CD4-positive, alpha-beta T cell treated with Interleukin-15 for 1 hour (primary cell): ENCODE measurements around the gene NXT2.
A peak's percentile ranks its signal among the peaks of the same experiment; 100 is the strongest.
"Not testable (repeated sequence)": the region's sequence is repeated elsewhere in the genome, so short reads cannot be mapped to it uniquely, and the experiment has no call there.

ENCODE experiments used
- DNase-seq: peaks from one replicate; pipeline ENCODE4 v3.0.0-alpha.2; 2020

Gene NXT2

DNA sequence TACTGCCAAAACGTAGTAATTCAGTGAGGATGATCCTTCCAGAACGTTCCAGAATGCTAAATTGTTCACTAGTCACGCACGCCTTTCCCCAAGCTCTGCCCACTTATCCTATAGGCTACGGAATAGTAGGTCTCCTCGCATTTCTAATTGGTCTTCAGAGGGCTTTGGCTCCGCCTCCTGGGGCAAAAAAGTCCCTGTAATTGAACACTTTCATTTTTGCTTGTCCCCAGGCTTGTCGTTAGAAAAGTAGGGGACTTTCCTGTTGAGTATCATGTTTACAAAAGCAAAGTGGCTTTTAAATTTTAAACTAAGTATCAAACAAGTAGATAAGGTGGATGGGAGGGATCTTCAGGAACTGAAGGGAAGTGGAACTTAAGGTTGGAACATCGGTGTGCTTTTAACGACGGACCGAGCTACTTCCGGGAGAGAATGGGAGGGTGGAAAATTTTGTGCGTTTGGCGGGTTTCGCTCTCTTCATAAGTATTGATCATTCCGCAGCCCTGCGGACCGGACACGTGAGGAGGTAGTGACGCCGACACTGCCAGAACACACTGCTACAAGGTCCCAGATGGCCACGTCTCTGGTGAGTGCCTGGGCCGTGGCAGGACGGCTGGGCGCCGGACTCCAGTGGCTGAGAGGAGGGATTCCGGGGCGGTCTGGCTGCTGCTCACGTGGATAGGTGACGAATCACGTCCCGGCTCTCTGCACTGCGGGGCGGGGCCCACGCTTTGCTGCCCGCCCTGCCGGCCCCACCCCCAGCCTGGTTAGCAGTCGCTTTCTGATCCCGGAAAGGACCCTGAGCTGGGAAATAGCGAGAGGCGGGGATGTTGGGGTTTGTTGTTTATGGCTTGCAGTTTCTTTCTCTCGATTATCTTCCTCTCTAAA, at the start of gene NXT2:
NXT2 (plus strand) TSS at position 406 of the 885 bp plus-strand sequence; CDS start at position 569, 163 bp downstream.
- peak; percentile 90 for DNase-seq

DNA sequence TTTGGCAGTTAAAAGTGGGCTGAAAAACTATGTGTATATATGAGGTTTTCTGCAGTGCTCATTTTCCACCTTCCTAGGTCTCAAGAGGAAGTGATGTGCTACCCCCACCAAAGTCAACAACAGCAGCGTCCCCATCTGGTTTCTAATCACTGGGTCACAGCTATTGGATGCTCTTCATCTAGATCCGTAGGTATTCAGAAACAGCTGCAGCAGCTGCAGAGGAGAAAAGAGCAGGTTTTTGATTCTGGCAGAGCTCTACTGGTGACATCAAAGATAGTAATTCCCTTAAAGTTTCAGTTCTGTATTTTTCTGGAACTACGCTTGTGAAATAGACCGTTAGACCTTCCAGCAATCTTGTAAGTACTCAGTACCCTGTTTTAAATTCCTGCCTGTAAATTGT, 49.0 kb upstream of the NXT2 start:
- DNase-seq, result no peak

DNA sequence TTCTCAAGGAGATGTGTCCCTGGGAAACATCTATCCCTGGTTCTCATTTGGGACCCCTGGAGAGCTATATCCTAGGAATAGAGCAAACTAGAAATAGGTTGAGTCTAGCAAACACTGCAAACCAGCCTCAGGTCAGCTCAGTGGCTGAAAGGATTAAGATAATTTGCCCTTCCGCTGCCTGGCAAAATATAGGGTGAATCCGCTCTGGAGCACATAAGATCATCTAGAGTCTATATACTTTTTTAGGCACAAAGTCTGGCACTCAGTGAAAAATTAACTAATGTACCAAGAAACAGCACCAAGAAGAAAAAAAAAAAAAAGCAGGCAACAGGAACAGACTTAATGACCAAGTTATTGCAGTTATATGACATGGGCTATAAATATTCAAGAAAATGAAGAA, 47.5 kb upstream of the NXT2 start:
- no peak for DNase-seq

DNA sequence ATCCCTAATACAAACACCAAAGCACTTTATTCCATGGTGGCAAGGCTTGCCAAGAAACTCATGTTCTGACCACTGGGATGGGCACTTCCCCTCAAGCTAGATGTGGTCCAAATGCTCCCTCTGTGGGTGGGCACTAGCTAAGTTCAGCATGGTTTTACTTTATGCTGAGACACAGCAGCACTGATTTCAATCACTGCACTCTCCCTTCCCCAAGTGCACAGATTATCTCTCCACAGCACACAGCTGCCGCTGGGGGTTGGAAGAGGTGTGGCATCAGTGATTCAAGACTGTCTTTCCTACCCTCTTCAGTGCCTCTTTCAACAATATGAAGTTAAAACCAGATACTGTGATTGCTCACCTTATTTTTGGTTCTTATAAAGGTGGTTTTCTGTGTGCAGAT, 38.2 kb upstream of the NXT2 start:
- no peak for DNase-seq

DNA sequence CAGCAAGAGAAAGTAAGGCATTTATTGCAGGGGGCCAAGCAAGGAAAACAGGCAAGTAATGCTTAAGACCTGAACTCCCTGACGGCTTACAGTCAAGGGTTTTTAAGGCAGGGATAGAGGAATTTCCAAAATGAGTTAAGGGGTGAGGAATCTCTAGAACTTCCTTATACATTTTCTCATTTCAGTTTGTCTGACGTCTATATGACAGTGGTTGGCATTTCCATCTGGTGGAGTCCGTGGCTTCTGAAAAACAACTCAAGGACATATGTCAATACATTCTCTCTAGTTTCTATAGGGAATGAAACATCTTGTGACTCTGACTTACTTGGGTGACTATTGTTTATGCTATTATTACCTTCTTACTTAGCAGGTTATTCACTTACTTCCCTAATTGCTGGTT, 35.5 kb upstream of the NXT2 start:
- no peak for DNase-seq

DNA sequence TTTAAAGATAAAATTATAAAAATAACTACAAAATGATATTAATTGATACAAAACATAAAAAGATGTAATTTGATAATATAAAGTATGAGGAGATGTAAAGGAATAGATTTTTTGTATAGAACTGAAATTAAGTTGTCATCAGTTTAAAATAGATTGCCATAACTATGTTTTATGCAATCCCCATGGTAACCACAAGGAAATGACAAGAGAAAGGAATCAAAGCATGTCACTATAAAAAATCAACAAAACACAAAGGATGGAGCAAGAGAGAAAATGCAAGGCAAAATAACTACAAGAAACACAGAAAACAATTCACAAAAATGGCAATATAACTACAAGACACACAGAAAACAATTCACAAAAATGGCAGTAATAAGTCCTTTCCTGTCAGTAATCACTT, 27.7 kb upstream of the NXT2 start:
- no peak for DNase-seq

DNA sequence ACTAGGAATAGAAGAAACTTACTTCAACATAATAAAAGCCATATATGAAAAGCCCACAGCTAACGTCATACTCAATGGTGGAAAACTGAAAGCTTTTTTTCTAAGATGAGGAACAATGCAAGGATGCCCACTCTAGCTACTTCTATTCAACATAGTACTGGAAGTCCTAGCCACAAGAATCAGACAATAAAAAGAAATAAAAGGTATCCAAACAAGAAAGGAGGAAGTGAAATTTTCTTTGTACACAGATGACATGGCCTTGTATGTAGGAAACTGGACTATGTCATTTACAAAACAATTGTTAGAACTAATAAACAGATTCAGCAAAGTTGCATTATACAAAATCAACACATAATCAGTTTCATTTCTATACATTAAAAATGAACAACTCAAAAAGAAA, 25.5 kb upstream of the NXT2 start:
- DNase-seq, result no peak

DNA sequence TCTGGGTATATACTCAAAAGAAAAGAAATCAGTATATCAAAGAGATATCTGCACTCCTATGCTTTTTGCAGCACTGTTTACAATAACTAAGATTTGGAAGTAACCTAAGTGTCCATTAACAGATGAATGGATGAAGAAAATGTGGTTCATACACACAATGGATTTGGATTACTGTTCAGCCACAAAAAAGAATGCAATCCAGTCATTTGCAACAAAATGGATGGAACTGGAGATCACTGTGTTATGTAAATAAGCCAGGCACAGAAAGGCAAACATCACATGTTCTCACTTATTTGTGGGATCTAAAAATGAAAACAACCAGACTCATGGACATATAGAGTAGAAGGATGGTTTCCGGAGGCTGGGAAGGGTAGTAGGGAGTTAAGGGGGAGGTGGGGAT, 17.6 kb upstream of the NXT2 start:
- no peak for DNase-seq

DNA sequence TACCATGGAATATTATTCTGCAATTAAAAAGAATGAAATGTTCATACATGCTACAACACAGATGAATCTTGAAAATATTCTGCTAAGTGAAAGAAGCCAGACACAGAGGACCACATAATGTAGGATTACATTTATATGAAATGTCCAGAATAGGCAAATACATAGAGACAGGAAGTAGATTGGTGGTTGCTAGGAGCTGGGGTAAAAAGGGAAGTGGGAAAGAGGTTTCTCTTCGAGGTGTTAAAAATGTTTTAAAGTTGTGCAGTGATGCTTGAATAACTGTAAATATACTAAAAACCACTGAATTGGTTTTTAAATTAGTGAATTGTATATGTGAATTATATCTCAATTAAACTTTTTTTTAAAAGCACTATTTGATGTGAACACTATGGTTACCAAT, 3.6 kb upstream of the NXT2 start:
- DNase-seq, result no peak

DNA sequence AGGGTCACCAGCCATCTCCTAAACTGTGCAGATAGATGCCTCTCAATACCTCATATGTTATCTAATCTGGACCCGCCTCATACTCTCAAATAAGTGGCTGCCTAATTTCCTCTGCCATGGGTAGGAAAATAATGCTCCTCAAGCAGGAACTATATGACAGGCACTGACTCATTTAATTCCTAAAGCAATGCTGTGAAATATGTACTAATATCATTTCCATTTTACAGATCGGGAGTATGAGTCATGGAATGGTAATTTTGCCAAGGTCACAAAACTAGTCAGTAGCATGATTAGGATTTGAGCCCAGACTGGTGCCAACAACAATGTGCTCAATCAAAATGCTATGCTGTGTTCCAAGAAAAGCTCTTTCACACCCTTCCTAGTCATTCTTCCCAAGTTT, 3.0 kb upstream of the NXT2 start:
- DNase-seq, result no peak

DNA sequence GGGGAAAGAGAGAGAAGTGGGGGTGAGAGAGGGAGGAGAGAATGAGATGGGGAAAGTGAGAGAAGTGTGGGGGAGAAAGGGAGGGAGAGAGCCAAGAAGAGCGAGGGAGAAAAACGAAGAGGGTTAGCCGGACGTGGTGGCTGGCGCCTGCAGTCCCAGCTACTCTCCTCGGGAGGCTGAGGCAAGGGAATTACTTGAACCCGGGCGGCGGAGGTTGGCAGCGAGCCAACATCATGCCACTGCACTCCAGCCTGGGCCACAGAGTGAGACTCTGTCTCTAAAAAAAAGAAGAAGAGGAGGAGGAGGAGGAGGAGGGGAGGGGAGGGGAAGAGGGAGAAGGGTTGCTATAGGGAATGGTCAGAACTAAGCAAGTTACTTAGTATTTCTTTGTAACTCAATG, 1.7 kb upstream of the NXT2 start:
- DNase-seq, result no peak

DNA sequence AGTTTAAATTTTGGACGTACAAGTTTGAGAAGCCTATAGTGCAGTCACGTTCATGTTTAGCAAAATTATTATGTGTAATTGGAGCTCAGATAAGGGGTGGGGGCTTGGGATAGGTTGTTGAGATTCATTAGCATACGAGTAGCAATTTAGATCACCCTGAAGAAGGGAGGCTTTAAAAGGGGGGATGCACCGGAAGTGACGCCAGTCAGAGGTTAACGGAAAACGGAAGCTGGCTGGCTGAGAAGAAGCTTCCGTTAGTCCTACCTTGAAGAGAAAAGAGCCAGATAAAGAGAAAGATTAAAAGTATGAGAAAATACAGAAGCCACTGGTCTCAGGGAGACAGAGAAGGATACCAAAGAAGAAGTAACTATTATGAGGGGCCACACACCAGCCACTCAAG, 1.1 kb upstream of the NXT2 start:
- no peak for DNase-seq

DNA sequence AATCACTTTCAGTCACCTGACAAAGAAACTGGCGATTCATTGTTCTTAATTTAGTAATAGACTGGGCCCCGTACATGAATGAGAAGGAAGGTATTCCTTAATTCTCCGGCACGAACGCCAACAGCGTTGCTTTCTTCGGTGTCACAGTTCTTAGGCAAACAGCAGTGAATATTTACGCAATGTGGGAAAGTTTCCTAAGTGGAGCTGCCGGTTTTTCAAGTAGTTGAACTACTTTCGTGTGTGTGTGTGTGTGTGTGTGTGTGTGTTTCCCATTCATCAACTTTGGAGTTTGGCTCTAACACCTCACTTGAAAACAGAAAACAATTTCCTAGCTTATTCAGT, 651 bp downstream of the NXT2 start:
- no peak for DNase-seq

DNA sequence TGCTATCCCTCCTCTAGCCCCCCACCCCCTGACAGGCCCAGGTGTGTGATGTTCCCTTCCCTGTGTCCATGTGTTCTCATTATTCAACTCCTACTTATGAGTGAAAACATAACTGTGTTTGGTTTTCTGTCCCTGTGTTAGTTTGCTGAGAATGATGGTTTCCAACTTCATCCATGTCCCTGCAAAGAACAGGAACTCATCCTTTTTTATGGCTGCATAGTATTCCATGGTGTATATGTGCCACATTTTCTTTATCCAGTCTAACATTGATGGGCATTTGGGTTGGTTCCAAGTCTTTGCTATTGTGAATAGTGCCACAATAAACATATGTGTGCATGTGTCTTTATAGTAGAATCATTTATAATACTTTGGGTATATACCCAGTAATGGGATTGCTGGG, 2.4 kb downstream of the NXT2 start:
- DNase-seq, result not testable (repeated sequence)

DNA sequence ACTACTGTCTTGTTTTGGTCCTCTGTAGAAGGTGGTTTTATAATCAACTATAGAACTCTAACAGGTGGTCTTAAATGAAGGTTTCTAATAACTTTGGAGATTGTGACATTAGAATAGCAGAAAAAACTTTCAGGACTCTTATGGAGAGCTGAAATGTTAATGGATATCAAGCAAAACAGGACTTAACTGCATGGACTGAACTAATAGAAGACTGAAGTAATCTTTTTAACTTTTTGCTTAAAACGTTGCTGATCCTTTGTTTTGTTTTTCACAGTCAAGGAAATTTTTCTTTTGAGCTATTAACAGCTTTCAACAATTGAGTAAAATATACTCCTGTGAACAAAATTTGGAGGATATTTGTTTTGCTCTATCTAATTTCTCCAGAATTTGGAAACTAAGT, 17.2 kb downstream of the NXT2 start:
- DNase-seq, result no peak

DNA sequence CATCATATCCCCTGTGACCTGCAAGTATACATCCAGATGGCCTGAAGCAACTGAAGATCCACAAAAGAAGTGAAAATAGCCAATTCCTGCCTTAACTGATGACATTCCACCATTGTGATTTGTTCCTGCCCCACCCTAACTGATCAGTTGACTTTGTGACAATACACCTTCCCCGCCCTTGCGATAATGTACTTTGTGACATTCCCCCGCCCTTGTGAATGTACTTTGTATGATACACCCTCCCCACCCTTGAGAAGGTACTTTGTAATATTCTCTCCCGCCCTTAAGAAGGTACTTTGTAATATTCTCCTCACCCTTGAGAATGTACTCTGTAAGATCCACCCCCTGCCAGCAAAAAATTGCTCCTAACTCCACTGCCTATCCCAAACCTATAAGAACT, 39.4 kb downstream of the NXT2 start:
- not testable (repeated sequence) for DNase-seq

DNA sequence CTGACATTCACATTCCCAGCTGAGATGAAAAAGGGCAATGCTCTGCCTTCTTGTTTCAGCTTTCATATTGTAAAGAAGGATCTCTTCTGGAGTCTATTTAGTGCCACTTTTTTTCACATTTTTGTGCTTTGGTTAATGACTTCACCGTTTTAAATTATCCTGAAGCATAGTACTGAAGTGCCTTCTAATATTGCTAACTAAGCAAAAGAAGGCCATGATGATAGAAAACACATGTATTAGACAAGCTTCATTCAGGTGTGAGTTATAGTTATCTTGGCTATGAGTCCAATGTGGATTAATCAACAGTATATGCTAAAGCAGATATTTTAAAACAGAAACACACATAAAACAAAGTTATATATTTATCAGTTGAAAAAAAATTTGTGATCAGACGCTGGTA, 40.4 kb downstream of the NXT2 start:
- DNase-seq, result no peak

DNA sequence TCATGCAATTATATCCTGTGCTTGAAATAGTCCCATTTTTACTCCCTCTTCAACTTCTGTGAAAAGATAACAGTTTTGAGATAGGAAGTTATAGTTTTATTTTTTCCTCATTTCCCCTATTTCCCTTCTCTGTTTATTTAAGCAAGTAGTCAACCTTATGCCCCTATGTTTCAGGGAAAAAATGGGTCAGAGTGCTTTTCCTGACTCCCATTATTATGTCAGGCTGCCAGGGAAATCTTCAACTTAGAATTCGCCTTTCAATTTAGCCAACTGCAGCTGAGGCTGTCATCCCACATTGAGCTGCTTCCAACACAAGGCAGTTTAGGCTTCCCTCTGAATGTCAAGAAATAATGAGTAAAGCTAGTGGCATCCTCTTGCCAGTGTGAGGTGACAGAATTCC, 42.3 kb downstream of the NXT2 start:
- DNase-seq, result no peak

DNA sequence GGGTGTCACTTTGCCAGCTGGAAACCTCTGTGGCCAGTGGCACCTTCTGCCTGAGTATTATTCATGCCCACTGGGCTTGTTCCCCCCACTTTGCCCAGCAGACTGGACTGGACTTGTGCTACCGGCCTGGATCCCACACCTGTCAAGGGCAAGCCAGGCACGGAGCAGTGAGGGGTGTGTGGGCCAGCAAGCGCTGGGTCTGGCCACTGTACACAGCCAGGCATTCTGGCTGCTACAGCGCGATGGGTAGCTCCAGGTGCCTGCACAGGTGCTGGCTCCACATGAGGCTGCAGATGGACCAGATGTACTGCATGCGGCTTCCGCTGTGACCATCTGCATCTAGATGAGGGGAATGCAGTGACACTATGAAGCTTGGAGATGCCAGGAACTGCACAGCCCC, 48.8 kb downstream of the NXT2 start:
- DNase-seq, result no peak

DNA sequence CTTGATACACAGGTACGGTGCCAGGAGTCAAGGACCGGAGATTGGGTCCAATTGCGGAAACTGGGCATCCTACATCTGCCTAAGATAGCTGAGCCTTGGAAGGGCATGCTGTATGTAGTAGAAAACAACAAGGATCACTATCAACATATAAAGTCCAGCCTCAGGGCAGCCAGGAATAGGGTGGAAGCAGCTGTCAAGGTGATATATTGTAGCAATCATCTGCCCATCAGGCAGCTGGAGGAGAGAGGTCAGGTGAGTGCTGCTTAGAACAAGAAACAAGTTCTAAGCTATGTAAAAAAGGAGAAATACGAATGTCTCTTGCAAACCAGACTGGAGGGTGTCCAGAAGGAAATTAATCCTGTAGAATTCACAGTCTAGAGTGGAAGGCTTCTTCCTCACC, 53.5 kb downstream of the NXT2 start:
- DNase-seq, result no peak
